ENCODE results near the gene SRRM3.
"Not testable (repeated sequence)": the region's sequence is repeated elsewhere in the genome, so short reads cannot be mapped to it uniquely, and the experiment has no call there.

The SRRM3 gene

GRCh38 chr7:76173566-76174205, 28.0 kb upstream of the SRRM3 start:
- Histone ChIP-seq H3K27me3 (ENCODE audit: insufficient read depth, low read depth) (no peaks in the 10 kb centered on the region; the same call in 1 of the 2 replicates), H3K4me2 (no peak overlapping the region), H3K4me1 (ENCODE audit: low read depth, poor library complexity, severe bottlenecking) (no peaks in the 10 kb centered on the region), H3K36me3 (ENCODE audit: insufficient read depth) (no peaks in the 10 kb centered on the region), H3K9ac (no peak overlapping the region), H3K27ac (no peak overlapping the region), H3K79me2 (ENCODE audit: insufficient read depth, low read depth) (no peaks in the 10 kb centered on the region), H3K4me3 (IDR thresholded peaks at IDR 0.05; ENCODE audit: insufficient read depth, low read depth, low read length) (no peak overlapping the region), H4K20me1 (ENCODE audit: insufficient read depth) (no peaks in the 10 kb centered on the region), H2AFZ (ENCODE audit: low read depth) (no peak overlapping the region)
- TF ChIP-seq, protein P1, sequence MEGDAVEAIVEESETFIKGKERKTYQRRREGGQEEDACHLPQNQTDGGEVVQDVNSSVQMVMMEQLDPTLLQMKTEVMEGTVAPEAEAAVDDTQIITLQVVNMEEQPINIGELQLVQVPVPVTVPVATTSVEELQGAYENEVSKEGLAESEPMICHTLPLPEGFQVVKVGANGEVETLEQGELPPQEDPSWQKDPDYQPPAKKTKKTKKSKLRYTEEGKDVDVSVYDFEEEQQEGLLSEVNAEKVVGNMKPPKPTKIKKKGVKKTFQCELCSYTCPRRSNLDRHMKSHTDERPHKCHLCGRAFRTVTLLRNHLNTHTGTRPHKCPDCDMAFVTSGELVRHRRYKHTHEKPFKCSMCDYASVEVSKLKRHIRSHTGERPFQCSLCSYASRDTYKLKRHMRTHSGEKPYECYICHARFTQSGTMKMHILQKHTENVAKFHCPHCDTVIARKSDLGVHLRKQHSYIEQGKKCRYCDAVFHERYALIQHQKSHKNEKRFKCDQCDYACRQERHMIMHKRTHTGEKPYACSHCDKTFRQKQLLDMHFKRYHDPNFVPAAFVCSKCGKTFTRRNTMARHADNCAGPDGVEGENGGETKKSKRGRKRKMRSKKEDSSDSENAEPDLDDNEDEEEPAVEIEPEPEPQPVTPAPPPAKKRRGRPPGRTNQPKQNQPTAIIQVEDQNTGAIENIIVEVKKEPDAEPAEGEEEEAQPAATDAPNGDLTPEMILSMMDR (conservative IDR thresholded peaks at IDR 0.05; ENCODE audit: low read depth, low read length), result no peak

GRCh38 chr7:76176951-76177350, 24.7 kb upstream of the SRRM3 start:
- H4K20me1 ChIP-seq (ENCODE audit: insufficient read depth); H3K4me3 ChIP-seq (IDR thresholded peaks at IDR 0.05; ENCODE audit: insufficient read depth, low read depth, low read length); H3K36me3 ChIP-seq (ENCODE audit: insufficient read depth); H3K79me2 ChIP-seq (ENCODE audit: insufficient read depth, low read depth); H3K27ac ChIP-seq; H3K27me3 ChIP-seq (ENCODE audit: insufficient read depth, low read depth); H3K4me1 ChIP-seq (ENCODE audit: low read depth, poor library complexity, severe bottlenecking); H2AFZ ChIP-seq (ENCODE audit: low read depth); H3K4me2 ChIP-seq; H3K9ac ChIP-seq: not testable (repeated sequence)

GRCh38 chr7:76179686-76180085, 22.0 kb upstream of the SRRM3 start:
- Histone ChIP-seq H3K79me2 (ENCODE audit: insufficient read depth, low read depth) (no peaks in the 10 kb centered on the region), H4K20me1 (ENCODE audit: insufficient read depth) (no peaks in the 10 kb centered on the region), H2AFZ (ENCODE audit: low read depth) (no peak overlapping the region), H3K4me1 (ENCODE audit: low read depth, poor library complexity, severe bottlenecking) (no peaks in the 10 kb centered on the region), H3K9ac (no peak overlapping the region), H3K27ac (no peak overlapping the region), H3K4me3 (IDR thresholded peaks at IDR 0.05; ENCODE audit: insufficient read depth, low read depth, low read length) (no peak overlapping the region), H3K27me3 (ENCODE audit: insufficient read depth, low read depth) (no peaks in the 10 kb centered on the region; the same call in 1 of the 2 replicates), H3K4me2 (no peak overlapping the region), H3K36me3 (ENCODE audit: insufficient read depth) (no peaks in the 10 kb centered on the region)
- TF ChIP-seq, protein P1 (conservative IDR thresholded peaks at IDR 0.05; ENCODE audit: low read depth, low read length), result no peak

GRCh38 chr7:76182225-76182960, 19.3 kb upstream of the SRRM3 start:
- H3K4me3 ChIP-seq (IDR thresholded peaks at IDR 0.05; ENCODE audit: insufficient read depth, low read depth, low read length), result no peak overlapping the region
- no peaks in the 10 kb centered on the region for H3K79me2 ChIP-seq (ENCODE audit: insufficient read depth, low read depth)
- no peaks in the 10 kb centered on the region; the same call in 1 of the 2 replicates for H3K27me3 ChIP-seq (ENCODE audit: insufficient read depth, low read depth)
- H3K4me2 ChIP-seq, result no peak overlapping the region
- no peaks in the 10 kb centered on the region for H4K20me1 ChIP-seq (ENCODE audit: insufficient read depth)
- TF ChIP-seq, protein P1 (conservative IDR thresholded peaks at IDR 0.05; ENCODE audit: low read depth, low read length), result no peak
- H3K9ac ChIP-seq, result no peak overlapping the region
- H3K36me3 ChIP-seq (ENCODE audit: insufficient read depth), result no peaks in the 10 kb centered on the region
- H2AFZ ChIP-seq (ENCODE audit: low read depth), result no peak overlapping the region
- no peak overlapping the region for H3K27ac ChIP-seq
- H3K4me1 ChIP-seq (ENCODE audit: low read depth, poor library complexity, severe bottlenecking), result no peaks in the 10 kb centered on the region
